Fibroblast of lung (primary cell): Measurements from ENCODE around the gene ARHGAP42.

ENCODE experiments used
- EZH2 ChIP-seq: IDR thresholded peaks from 2 replicates; pipeline ENCODE4 v1.5.1; 2012; ENCODE audit warnings: low read length, control low read depth, mild to moderate bottlenecking; ENCODE audit errors: missing control alignments
- TF ChIP-seq, protein P1 (sequence below), 2 donors: IDR thresholded peaks in 1 of 2; conservative IDR thresholded peaks in 1 of 2; 1 replicate in 1 of 2; 2 replicates in 1 of 2; pipeline ENCODE4 v1.5.1; 2011 to 2012; ENCODE audit warnings: low read length in 2 of 2, control low read depth in 1 of 2, inconsistent platforms in 1 of 2, low read depth in 1 of 2, mild to moderate bottlenecking in 1 of 2

DNA sequence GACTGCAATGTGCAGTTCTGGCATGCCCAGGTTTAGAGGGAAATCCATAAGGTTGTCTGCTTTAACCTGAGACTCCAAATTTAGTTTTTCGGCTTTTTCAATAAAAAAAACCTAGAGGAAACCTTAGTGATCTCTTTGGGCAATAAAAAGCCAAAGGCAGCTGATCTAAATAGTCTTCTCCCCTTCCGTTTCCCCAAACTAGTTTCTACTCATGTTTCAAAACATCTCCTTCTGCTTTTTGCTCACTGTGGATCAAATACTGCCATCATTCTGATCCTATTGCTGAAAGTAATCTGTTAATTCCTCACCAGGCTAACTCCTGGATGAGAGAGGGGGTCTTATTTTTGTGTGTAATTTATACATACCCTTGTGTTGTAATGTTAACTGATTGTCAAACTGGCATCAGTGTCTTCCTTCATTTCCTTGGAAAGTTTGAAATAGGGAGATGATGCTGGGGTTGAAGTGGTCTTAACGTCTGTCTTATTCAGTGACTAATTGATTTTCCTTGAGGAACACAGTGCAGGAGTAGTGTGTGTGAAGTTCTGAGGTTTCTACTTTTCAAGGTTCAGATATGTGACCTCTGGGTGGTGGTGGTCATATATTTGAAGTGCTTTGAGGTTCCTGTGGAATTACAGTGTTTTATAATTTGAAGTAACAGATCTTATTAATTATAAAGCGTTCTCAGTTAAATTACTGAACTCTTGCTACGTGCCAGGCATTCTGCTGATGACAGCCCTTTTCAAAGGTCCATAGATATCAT, 55.0 kb downstream of the ARHGAP42 start:
- TF ChIP-seq, protein P1, sequence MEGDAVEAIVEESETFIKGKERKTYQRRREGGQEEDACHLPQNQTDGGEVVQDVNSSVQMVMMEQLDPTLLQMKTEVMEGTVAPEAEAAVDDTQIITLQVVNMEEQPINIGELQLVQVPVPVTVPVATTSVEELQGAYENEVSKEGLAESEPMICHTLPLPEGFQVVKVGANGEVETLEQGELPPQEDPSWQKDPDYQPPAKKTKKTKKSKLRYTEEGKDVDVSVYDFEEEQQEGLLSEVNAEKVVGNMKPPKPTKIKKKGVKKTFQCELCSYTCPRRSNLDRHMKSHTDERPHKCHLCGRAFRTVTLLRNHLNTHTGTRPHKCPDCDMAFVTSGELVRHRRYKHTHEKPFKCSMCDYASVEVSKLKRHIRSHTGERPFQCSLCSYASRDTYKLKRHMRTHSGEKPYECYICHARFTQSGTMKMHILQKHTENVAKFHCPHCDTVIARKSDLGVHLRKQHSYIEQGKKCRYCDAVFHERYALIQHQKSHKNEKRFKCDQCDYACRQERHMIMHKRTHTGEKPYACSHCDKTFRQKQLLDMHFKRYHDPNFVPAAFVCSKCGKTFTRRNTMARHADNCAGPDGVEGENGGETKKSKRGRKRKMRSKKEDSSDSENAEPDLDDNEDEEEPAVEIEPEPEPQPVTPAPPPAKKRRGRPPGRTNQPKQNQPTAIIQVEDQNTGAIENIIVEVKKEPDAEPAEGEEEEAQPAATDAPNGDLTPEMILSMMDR (conservative IDR thresholded peaks at IDR 0.05 in 1 of 2, IDR thresholded peaks at IDR 0.05 in 1 of 2; ENCODE audit: low read depth in 1 of 2, low read length in 2 of 2): no peak
- TF ChIP-seq EZH2: no peak
